Activated naive CD4-positive, alpha-beta T cell treated with anti-CD3 and anti-CD28 coated beads for 36 hours (primary cell): ENCODE measurements around the gene RPL22. TPM values are rescaled to one million over a fixed set of nuclear protein-coding genes. Genes with fewer than 3 reads are reported as not detected.
A peak's percentile ranks its signal among the peaks of the same experiment; 100 is the strongest.
"Not testable (repeated sequence)": the region's sequence is repeated elsewhere in the genome, so short reads cannot be mapped to it uniquely, and the experiment has no call there.

Source experiments
- CTCF ChIA-PET: fragments of 350-600 bp; sonication (Branson Sonifier 250); formaldehyde crosslinking; loops from one replicate; lab custom pipeline; 2021; ENCODE audit warnings: antibody characterized with exemption; lab: Charles Lee
- DNase-seq: peaks from one replicate; pipeline ENCODE4 v3.0.0-alpha.2; 2020
- H3K27ac Mint-ChIP-seq: one replicate; pipeline ENCODE4 v1.8.0; 2021; ENCODE audit warnings: mild to moderate bottlenecking, mixed read lengths
- H3K27me3 Mint-ChIP-seq: one replicate; pipeline ENCODE4 v1.8.0; 2021; ENCODE audit warnings: low read depth, mixed read lengths
- H3K36me3 Mint-ChIP-seq: one replicate; pipeline ENCODE4 v1.8.0; 2021; ENCODE audit warnings: low read depth, mixed read lengths
- H3K4me1 Mint-ChIP-seq: one replicate; pipeline ENCODE4 v1.8.0; 2021; ENCODE audit warnings: low read depth, mixed read lengths
- H3K4me3 Mint-ChIP-seq: one replicate; pipeline ENCODE4 v1.8.0; 2021; ENCODE audit warnings: mild to moderate bottlenecking, moderate library complexity, mixed read lengths
- H3K9me3 Mint-ChIP-seq: one replicate; pipeline ENCODE4 v1.8.0; 2021; ENCODE audit warnings: mixed read lengths
- intact Hi-C: fragments of 100-400 bp; cut with micrococcal nuclease; formaldehyde crosslinking; loops from one replicate; pipeline ENCODE4 v1.15.1; 2023
- total RNA-seq, 2 experiments: library from RNA; stranded (reverse); gene quantifications; one replicate each; pipeline ENCODE4 v1.2.3, GENCODE V29; 2021

The RPL22 gene
- total RNA-seq, 2 experiments from 2014 or later, result 507 to 553 TPM

DNA sequence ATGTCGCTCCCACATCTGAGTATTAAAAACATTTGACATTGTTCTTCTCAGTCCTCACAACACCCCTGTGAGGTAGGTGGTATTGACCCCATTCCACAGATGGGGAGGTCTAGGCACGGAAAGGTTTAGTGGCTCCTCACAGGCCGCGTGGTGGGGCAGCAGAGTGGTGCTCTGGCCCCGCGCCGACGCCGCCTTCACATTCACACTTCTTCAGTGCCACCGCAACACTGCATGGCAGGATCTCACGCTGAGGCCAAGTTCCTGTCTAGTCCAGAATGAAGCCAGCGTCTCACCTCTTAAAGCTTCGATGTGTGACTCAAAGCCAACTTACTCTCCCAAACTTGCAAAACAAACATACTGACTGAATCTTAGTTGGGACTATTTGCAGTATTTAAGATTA, 24.2 kb upstream of the RPL22 start:
- intact Hi-C loops, result no loop called here
- Mint-ChIP-seq H3K4me1 (no peaks in the 10 kb centered on the region), H3K9me3 (no peaks in the 10 kb centered on the region), H3K36me3 (peaks cover 30% of the 10 kb centered on the region), H3K4me3 (no peak overlapping the region), H3K27ac (no peak overlapping the region), H3K27me3 (no peaks in the 10 kb centered on the region)
- DNase-seq, result no peak
- CTCF ChIA-PET, result interaction anchor here (1.0 kb wide), 1 partner anchor 19 kb away, joined by 4 read pairs; no protein-coding TSS in a partner anchor

DNA sequence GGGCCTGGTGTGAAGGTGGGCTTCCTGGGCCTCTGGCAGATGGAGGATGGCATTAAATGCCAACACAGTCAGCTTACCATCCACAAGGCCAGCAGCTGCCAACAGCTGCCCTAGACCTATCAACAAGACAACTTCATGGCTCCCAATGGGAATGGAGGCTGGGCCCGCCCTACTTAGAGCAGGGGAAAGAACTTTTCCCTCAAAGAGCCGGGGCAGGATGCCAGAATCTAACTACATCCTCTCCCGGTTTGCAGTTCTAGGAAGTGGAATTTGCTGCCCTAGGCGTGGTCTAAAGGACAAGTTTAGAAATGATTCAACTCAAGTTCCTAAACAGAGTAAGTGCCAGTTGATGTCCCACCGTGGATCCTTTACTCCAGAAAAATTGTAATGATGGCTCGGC, 23.2 kb upstream of the RPL22 start:
- Mint-ChIP-seq H3K36me3 (peaks cover 30% of the 10 kb centered on the region), H3K27me3 (peaks cover under 1% of the 10 kb centered on the region)

DNA sequence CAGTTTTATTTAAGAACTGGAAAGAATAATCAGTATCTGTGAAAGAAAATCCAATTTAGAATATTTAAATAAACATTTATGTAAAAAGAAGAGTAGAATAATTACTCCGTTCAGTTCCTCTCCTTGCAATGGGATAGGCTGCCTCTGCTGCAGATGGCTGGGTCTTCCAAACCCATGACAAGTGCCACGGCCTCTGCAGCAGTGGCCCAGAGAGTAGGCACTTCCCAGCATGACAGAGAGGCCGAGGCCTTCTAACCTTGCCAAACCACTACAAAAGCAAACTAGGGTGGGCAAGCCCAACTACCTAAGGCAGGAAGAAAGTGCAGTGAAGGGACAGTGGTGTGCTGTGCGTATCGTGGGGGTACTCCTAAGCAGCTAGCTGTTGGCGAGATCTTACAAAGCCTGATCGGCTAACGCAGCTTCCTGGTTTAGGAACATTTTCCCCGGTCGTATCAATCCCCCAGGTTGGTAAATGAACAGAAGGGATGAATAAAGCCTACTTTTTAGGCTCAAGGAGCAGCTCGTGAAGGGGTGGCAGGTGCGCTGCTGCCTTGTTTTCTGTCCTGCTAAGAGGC, 21.9 kb upstream of the RPL22 start:
- CTCF ChIA-PET, result interaction anchor here (0.8 to 1.4 kb wide), 3 partner anchors 15 to 202 kb away, joined by 3 to 5 read pairs (median 3); partner anchors contain the start of gene RNF207
- Mint-ChIP-seq H3K9me3 (no peaks in the 10 kb centered on the region), H3K27me3 (peaks cover 9% of the 10 kb centered on the region), H3K4me3 (no peak overlapping the region), H3K36me3 (peaks cover 24% of the 10 kb centered on the region), H3K4me1 (no peaks in the 10 kb centered on the region), H3K27ac (no peak overlapping the region)
- intact Hi-C loops, result no loop called here
- no peak for DNase-seq

More for the DNA sequence above, 23.2 kb upstream of the RPL22 start:
- intact Hi-C loops, result no loop called here
- Mint-ChIP-seq H3K4me3 (no peak overlapping the region), H3K27ac (no peak overlapping the region), H3K9me3 (no peaks in the 10 kb centered on the region), H3K4me1 (no peaks in the 10 kb centered on the region)
- DNase-seq, result no peak
- CTCF ChIA-PET, result no interaction called here

DNA sequence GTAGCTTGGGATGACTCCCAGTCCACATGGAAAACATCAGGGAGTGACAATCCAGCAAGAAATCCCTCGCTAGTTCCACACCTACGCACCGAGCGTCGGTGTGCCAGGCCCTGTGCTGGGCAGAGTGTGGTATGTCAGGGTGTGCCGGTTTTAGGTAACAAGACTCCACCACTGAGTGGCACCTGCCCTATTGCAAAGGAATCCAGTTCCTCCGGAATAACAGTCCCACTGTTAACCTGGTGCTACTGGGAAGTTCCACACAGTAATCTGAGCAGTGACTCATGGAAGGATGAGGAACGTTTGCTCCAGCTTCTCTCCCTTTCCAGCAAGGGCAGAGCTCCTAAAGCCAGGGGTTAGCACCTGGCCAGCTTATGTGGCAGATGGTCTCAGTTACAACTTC, 20.8 kb upstream of the RPL22 start:
- H3K36me3 Mint-ChIP-seq, result peaks cover 20% of the 10 kb centered on the region
- CTCF ChIA-PET, result interaction anchor here (0.8 to 1.4 kb wide), 2 partner anchors 14 to 16 kb away, joined by 3 to 5 read pairs; partner anchors contain the start of gene RNF207
- no peak overlapping the region for H3K27ac Mint-ChIP-seq
- no peaks in the 10 kb centered on the region for H3K4me1 Mint-ChIP-seq
- H3K9me3 Mint-ChIP-seq, result no peaks in the 10 kb centered on the region
- no peak for DNase-seq
- H3K4me3 Mint-ChIP-seq, result no peak overlapping the region
- intact Hi-C loops, result no loop called here
- H3K27me3 Mint-ChIP-seq, result peaks cover 16% of the 10 kb centered on the region

DNA sequence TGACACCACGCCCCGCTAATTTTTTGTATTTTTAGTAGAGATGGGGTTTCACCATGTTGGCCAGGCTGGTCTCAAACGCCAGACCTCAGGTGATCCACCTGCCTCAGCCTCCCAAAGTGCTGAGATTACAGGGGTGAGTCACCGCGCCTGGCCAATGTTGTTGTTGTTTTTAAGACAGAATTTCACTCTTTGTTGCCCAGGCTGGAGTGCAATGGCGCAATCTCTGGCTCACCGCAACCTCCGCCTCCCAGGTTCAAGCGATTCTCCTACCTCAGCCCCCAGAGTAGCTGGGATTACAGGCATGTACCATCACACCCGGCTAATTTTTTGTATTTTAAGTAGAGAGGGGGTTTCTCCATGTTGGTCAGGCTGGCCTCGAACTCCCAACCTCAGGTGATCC, 20.2 kb upstream of the RPL22 start:
- H3K9me3 Mint-ChIP-seq, intact Hi-C loops, DNase-seq, H3K27ac Mint-ChIP-seq, H3K4me3 Mint-ChIP-seq, H3K4me1 Mint-ChIP-seq: not testable (repeated sequence)
- peaks cover 16% of the 10 kb centered on the region for H3K27me3 Mint-ChIP-seq
- CTCF ChIA-PET, result interaction anchor here (1.4 kb wide), 1 partner anchor 13 kb away, joined by 5 read pairs; the partner anchor contains the start of gene RNF207
- H3K36me3 Mint-ChIP-seq, result peaks cover 17% of the 10 kb centered on the region

DNA sequence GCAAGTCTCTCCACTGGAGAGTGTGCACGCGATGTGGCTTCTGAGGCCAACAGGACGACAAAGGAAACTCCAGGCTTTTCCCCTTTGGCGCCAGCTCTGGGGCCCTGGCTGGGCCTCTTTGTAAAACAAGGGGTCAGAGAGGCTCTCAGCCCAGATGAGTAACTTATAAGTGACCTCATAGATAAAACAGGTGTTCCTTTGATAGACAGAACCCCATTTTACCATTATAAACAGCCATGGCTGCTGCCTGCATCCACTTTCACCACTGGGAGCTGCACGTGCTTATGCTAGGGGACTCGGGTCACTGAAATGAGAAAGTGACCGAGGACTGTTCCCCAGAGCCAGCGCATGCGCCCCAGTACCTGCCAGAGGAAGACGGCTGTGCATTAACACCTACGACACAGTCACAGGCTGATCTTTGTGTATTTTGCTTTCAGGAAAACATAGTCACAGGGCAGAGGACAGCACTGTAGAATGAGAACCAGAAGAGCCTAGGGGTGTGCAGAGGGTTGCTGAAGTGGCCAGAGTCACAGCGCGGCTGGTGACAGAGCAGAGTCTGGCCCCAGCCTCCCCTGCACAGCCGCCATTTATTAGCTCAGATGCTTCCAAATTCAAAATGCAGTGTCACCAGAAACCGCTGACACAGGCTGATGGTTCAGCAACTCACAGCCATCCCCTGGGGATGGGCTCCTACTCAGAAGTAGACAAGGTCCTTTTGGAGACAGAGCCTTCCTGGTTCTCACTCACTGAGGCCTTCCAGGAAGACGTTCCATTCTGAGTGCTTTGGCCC, 19.2 kb upstream of the RPL22 start:
- intact Hi-C loops, result no loop called here
- Mint-ChIP-seq H3K9me3 (no peaks in the 10 kb centered on the region), H3K27ac (no peak overlapping the region), H3K4me1 (no peaks in the 10 kb centered on the region), H3K36me3 (peaks cover 8% of the 10 kb centered on the region), H3K27me3 (peaks cover 16% of the 10 kb centered on the region), H3K4me3 (no peak overlapping the region)
- CTCF ChIA-PET, result interaction anchor here (1.8 kb wide), 1 partner anchor 12 kb away, joined by 4 read pairs; the partner anchor contains the start of gene RNF207
- DNase-seq, result no peak

DNA sequence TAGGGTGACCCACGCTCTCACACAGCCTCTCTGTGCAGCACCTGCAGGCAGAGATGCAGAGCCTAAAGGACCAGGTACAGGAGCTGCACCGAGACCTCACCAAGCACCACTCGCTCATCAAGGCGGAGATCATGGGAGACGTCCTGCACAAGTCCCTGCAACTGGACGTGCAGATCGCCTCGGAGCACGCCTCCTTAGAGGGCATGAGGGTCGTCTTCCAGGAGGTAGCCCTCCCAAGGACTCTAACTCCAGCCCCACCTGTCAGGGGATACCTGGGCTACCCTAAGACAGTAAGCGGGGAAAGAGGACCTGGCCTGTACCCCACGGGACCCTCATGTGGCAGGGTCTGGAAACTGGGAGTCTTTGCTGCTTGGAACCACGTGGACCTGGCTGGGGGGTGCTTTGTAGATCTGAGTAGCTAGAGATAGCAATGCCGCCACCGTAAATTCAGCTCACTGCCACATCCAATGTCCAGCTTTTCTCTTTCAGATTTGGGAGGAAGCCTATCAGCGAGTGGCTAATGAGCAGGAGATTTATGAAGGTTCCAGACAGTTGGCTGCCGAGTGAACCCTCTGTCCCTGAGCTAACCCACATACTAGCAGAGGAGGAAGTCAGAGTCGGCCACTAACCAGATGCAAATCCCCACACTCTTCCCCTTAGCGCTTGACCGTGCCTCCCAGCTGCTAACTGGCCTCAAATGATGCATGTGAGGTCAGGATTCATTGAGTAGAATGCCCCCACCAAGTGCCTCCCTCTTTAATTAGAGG, 13.0 kb upstream of the RPL22 start:
- no peak for DNase-seq
- Mint-ChIP-seq H3K4me1 (peaks cover 6% of the 10 kb centered on the region), H3K36me3 (no peaks in the 10 kb centered on the region), H3K9me3 (no peaks in the 10 kb centered on the region), H3K4me3 (no peak overlapping the region), H3K27ac (no peak overlapping the region), H3K27me3 (peaks cover 39% of the 10 kb centered on the region)
- intact Hi-C loops, result no loop called here
- CTCF ChIA-PET, result interaction anchor here (0.8 to 1.5 kb wide), 2 partner anchors 17 to 27 kb away, joined by 3 read pairs; no protein-coding TSS in a partner anchor

DNA sequence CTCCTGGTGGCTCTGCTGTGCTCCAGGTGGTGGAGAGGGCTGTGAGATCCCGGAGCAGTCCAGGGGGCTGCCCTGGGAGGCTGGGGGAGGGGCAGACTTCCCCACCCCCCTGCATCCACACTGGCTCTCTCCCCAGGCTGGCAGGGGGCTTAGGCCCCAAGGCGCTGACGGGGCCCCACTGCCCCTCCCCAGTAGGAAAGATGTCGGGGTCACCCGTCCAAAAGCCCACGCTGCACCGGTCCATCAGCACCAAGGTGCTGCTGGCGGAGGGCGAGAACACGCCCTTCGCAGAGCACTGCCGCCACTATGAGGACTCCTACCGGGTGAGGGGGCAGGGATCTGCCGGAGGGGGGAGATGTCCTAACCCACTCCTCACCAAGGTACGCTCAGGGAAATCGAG, 12.3 kb upstream of the RPL22 start:
- H3K4me1 Mint-ChIP-seq, result peaks cover 8% of the 10 kb centered on the region
- peaks cover 38% of the 10 kb centered on the region for H3K27me3 Mint-ChIP-seq
- CTCF ChIA-PET, result interaction anchor here (0.8 to 1.5 kb wide), 2 partner anchors 17 to 28 kb away, joined by 3 read pairs; no protein-coding TSS in a partner anchor
- intact Hi-C loops, result no loop called here
- H3K36me3 Mint-ChIP-seq, result no peaks in the 10 kb centered on the region
- no peak for DNase-seq
- H3K9me3 Mint-ChIP-seq, result no peaks in the 10 kb centered on the region
- no peak overlapping the region for H3K4me3 Mint-ChIP-seq
- no peak overlapping the region for H3K27ac Mint-ChIP-seq

DNA sequence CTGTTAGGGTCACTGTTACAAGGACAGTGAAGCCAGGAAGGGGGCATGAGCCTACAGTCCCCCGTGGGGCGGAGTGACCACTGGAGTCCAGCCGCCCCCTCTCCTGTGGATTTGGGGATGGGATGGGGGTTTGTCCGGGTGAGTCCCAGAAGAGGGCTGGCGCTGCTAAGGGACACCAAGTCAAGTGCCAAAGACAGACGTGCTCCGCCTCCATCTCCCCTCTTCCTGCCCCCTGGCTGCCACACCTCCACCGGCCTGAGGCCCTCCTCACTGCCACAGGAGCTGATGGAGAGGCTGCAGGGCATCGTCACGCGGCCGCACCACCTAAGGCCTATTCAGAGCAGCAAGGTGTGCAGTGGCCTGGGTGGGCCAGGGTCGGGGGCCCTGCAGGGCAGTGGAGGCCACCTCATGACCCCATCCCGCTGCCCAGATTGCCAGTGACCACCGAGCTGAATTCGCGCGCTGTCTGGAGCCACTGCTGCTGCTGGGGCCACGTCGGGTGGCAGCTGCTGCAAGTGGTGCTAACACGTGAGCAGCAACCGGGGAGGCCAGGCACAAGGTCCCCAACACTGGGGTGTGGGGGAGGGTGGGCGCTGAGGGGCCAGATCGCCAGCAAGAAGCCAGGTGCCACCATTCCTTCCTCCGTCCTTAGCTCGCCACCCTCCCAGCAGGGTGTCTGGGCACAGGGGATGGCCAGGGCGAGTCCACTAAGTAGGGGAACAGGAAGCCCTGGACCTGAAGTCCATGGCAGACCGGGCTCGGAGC, 11.4 kb upstream of the RPL22 start:
- H3K9me3 Mint-ChIP-seq, result no peaks in the 10 kb centered on the region
- CTCF ChIA-PET, result no interaction called here
- no peak overlapping the region for H3K27ac Mint-ChIP-seq
- DNase-seq, result no peak
- no peak overlapping the region for H3K4me3 Mint-ChIP-seq
- peaks cover 37% of the 10 kb centered on the region for H3K27me3 Mint-ChIP-seq
- peaks cover 9% of the 10 kb centered on the region for H3K4me1 Mint-ChIP-seq
- intact Hi-C loops, result no loop called here
- no peaks in the 10 kb centered on the region for H3K36me3 Mint-ChIP-seq

DNA sequence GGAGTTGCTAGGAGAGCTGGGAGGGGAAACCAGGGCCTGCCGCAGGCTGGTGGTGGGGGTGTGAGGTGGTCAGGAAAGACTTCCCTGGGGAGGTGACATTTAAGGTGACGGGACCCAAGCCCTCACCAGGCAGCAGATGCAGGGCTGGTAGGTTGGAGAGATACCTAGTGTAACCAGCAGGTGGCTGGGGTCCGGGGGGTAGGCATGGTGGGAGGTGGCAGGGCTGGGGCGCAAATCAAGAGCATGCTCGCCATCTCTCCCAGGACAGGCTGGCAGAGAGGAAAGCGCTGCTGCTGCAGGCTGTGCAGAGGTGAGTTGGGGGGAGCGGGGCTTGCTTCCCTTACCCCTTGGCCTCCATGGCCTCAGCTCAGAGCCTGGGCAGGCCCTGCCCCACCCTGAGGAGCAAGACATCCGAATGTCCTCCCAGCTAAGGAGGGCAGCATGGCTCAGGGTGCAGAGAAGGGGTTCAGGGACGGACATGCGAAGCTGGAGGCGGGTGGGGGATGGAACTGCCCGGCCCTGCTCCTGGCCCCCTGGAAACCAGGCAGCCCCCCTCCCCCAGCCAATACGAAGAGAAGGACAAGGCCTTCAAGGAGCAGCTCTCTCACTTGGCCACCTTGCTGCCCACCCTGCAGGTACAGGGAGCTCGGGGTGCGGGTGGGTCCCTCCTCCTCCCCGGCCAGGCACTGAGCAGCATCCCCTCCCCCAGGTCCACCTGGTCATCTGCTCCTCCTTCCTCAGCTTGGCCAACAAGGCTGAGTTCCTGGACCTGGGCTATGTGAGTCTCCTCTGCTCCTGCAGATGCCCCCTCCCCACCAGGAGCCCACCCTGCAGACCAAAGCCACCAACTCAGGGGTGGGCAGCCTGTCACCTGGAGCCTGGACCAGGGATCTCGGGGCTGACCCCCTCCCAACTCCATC, 10.5 kb upstream of the RPL22 start:
- CTCF ChIA-PET, result interaction anchor here (0.6 kb wide), 1 partner anchor 97 kb away, joined by 3 read pairs; no protein-coding TSS in a partner anchor
- H3K27me3 Mint-ChIP-seq, result peaks cover 32% of the 10 kb centered on the region
- peaks cover 9% of the 10 kb centered on the region for H3K4me1 Mint-ChIP-seq
- H3K9me3 Mint-ChIP-seq, result no peaks in the 10 kb centered on the region
- intact Hi-C loops, result no loop called here
- no peaks in the 10 kb centered on the region for H3K36me3 Mint-ChIP-seq
- peak overlapping the region; percentile 12 for H3K4me3 Mint-ChIP-seq
- no peak overlapping the region for H3K27ac Mint-ChIP-seq
- no peak for DNase-seq
